OCI-LY3 (cell line): ENCODE data around the gene KANK4.

Source experiments
- H2AFZ ChIP-seq: fragments of 200-600, 300-600 bp; shearing (Covaris generic); 2 replicates; pipeline ENCODE4 v1.6.0; 2014; ENCODE audit warnings: antibody characterized with exemption, low read depth, low read length
- H3K27ac ChIP-seq: fragments of 200-600, 300-600 bp; sonication (generic); 2 replicates; pipeline ENCODE4 v1.5.1; 2014; ENCODE audit warnings: mild to moderate bottlenecking, low read length, moderate library complexity, mixed read lengths
- H3K27me3 ChIP-seq: fragments of 200-600, 300-600 bp; sonication (generic); 2 replicates; pipeline ENCODE4 v1.6.1; 2014; ENCODE audit warnings: low read depth, low read length, mixed read lengths
- H3K36me3 ChIP-seq: fragments of 200-600, 300-600 bp; sonication (generic); replicated peaks from 2 replicates; pipeline ENCODE3; 2014; ENCODE audit warnings: low read depth, low read length, mixed read lengths
- H3K4me1 ChIP-seq: fragments of 300-600, 200-600 bp; sonication (generic); 2 replicates; pipeline ENCODE4 v1.6.1; 2014; ENCODE audit warnings: low read length, mixed read lengths
- H3K4me2 ChIP-seq: fragments of 200-600, 300-600 bp; sonication (generic); 2 replicates; pipeline ENCODE4 v1.6.1; 2014; ENCODE audit warnings: low read length, mixed read lengths
- H3K4me3 ChIP-seq: fragments of 300-600, 200-600 bp; sonication (generic); 2 replicates; pipeline ENCODE4 v1.5.1; 2014; ENCODE audit warnings: antibody characterized with exemption, mild to moderate bottlenecking, low read length, moderate library complexity
- H3K79me2 ChIP-seq: fragments of 300-600, 200-600 bp; shearing (Covaris generic); 2 replicates; pipeline ENCODE4 v1.6.1; 2014; ENCODE audit warnings: mild to moderate bottlenecking, low read length, mixed read lengths
- H3K9ac ChIP-seq: fragments of 300-600, 200-600 bp; shearing (Covaris generic); 2 replicates; pipeline ENCODE4 v1.6.0; 2014; ENCODE audit warnings: mild to moderate bottlenecking, low read length, moderate library complexity
- H3K9me3 ChIP-seq: fragments of 200-600, 300-600 bp; shearing (Covaris generic); 2 replicates; pipeline ENCODE4 v1.6.1; 2014; ENCODE audit warnings: low read length, mixed read lengths; ENCODE audit not compliant: insufficient read depth
- H4K20me1 ChIP-seq: fragments of 200-600, 300-600 bp; sonication (generic); 2 replicates; pipeline ENCODE4 v1.6.1; 2016; ENCODE audit warnings: low read length, mixed read lengths; ENCODE audit not compliant: insufficient read depth
- EZH2phosphoT487 ChIP-seq: fragments of 200-600 bp; shearing (Covaris generic); IDR thresholded peaks from 2 replicates; pipeline ENCODE4 v1.6.1; 2018; ENCODE audit warnings: antibody characterized with exemption, mixed run types, low read depth
- TF ChIP-seq, protein P1 (sequence below): fragments of 200-600, 300-600 bp; sonication (generic); IDR thresholded peaks from 2 replicates; pipeline ENCODE4 v1.5.1; 2014; ENCODE audit warnings: antibody characterized with exemption, low read length, low read depth

KANK4 gene

GRCh38 chr1:62315387-62315786 is 3.8 kb downstream of the KANK4 start:
- no peaks in the 10 kb centered on the region for H3K36me3 ChIP-seq
- H2AFZ ChIP-seq = no peak overlapping the region
- H3K4me3 ChIP-seq = no peak overlapping the region
- H3K4me1 ChIP-seq = no peaks in the 10 kb centered on the region
- H4K20me1 ChIP-seq = no peaks in the 10 kb centered on the region
- no peak for TF ChIP-seq EZH2phosphoT487
- TF ChIP-seq, protein P1, sequence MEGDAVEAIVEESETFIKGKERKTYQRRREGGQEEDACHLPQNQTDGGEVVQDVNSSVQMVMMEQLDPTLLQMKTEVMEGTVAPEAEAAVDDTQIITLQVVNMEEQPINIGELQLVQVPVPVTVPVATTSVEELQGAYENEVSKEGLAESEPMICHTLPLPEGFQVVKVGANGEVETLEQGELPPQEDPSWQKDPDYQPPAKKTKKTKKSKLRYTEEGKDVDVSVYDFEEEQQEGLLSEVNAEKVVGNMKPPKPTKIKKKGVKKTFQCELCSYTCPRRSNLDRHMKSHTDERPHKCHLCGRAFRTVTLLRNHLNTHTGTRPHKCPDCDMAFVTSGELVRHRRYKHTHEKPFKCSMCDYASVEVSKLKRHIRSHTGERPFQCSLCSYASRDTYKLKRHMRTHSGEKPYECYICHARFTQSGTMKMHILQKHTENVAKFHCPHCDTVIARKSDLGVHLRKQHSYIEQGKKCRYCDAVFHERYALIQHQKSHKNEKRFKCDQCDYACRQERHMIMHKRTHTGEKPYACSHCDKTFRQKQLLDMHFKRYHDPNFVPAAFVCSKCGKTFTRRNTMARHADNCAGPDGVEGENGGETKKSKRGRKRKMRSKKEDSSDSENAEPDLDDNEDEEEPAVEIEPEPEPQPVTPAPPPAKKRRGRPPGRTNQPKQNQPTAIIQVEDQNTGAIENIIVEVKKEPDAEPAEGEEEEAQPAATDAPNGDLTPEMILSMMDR = no peak
- H3K9ac ChIP-seq = no peak overlapping the region
- no peaks in the 10 kb centered on the region for H3K79me2 ChIP-seq
- H3K9me3 ChIP-seq = no peaks in the 10 kb centered on the region
- no peak overlapping the region for H3K4me2 ChIP-seq
- no peak overlapping the region for H3K27ac ChIP-seq
- H3K27me3 ChIP-seq = 0 out of 2 replicates have a peak, but pooled peaks cover 3% of the 10 kb centered on the region

DNA sequence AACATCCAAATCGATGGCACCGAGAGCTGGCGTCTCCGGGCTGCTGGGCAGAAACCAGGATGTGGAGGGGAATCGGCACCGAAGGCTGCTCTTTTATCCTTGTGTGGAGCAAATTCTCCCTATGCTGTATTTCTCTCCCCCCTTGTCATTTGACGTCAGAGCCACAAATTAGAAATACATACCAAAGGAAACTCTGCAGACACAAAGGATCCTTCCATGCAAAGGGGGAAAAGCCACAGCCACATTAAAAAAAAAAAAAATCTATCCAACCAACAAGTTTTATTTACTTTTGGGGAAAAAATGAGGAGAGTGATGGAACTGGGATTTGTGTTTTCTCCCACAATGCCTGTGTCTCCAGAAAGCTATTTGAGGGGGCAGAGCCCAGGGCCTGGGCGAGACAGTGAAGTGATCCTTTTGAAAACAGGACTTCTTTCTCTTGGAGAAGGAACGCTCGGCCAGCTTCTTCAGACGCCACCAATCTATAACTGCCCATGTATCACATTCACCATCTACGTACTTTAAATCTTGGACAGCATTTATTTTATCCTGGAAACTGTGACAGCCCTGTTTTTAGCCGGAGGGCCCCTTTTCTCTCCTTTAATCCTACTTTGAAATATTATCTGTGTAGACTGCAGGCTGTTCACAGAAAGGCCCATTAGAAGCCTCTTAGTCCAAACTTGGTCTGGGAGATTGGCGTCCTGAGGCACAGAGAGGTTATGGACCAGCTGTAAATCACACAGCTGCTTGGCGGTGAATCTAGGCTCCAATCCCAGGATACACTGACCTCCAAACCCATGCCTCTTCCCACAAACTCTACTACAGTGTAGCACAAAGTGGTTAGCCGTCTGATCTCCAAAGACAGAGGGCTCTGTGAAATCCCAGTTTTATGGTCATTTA is 4.5 kb downstream of the KANK4 start:
- H3K4me3 ChIP-seq = no peak overlapping the region
- H2AFZ ChIP-seq = no peak overlapping the region
- no peaks in the 10 kb centered on the region for H3K4me1 ChIP-seq
- no peak for TF ChIP-seq EZH2phosphoT487
- TF ChIP-seq, protein P1 = no peak
- H3K27ac ChIP-seq = no peak overlapping the region
- no peaks in the 10 kb centered on the region for H3K79me2 ChIP-seq
- no peaks in the 10 kb centered on the region for H3K36me3 ChIP-seq
- no peak overlapping the region for H3K4me2 ChIP-seq
- no peaks in the 10 kb centered on the region for H4K20me1 ChIP-seq
- 0 out of 2 replicates have a peak, but pooled peaks cover 3% of the 10 kb centered on the region for H3K27me3 ChIP-seq
- no peaks in the 10 kb centered on the region for H3K9me3 ChIP-seq
- H3K9ac ChIP-seq = no peak overlapping the region

DNA sequence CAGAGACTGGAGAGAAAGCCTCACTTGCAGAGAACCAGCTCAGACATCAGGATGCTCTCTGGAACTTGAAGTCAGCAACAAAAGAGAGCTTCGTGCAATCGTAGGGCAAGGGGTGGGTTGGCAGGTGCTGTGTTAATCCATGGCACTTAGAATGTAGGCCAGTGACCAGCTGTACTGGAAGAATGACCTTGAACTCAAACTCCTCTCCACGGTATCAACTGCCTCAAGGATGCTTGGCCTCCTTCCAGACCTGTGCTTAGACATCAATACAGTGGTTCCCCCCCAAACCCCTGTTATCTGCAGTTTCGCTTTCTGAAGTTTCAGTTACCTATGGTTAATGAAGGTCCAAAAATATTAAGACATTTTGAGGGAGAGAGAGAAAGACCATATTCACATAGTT is 6.5 kb downstream of the KANK4 start:
- H3K4me2 ChIP-seq = no peak overlapping the region
- no peak overlapping the region for H2AFZ ChIP-seq
- 0 out of 2 replicates have a peak, but pooled peaks cover 3% of the 10 kb centered on the region for H3K27me3 ChIP-seq
- H3K9me3 ChIP-seq = no peaks in the 10 kb centered on the region
- no peak overlapping the region for H3K27ac ChIP-seq
- H3K36me3 ChIP-seq = no peaks in the 10 kb centered on the region
- H3K4me1 ChIP-seq = no peaks in the 10 kb centered on the region
- no peaks in the 10 kb centered on the region for H3K79me2 ChIP-seq
- no peaks in the 10 kb centered on the region for H4K20me1 ChIP-seq
- no peak overlapping the region for H3K9ac ChIP-seq
- TF ChIP-seq, protein P1 = no peak
- TF ChIP-seq EZH2phosphoT487 = no peak
- H3K4me3 ChIP-seq = no peak overlapping the region

- no peak for TF ChIP-seq EZH2phosphoT487
- TF ChIP-seq, protein P1 = no peak
- Histone ChIP-seq H3K4me3 (no peak overlapping the region), H3K36me3 (no peaks in the 10 kb centered on the region), H4K20me1 (no peaks in the 10 kb centered on the region), H2AFZ (no peak overlapping the region), H3K9me3 (no peaks in the 10 kb centered on the region), H3K4me1 (no peaks in the 10 kb centered on the region), H3K79me2 (no peaks in the 10 kb centered on the region), H3K27ac (no peak overlapping the region), H3K4me2 (no peak overlapping the region), H3K27me3 (0 out of 2 replicates have a peak, but pooled peaks cover 3% of the 10 kb centered on the region), H3K9ac (no peak overlapping the region)
These were observed 7.7 kb downstream of the KANK4 start for GRCh38 chr1:62311473-62311943.
